ENCODE results near the gene MAP3K12.
A peak's percentile ranks its signal among the peaks of the same experiment; 100 is the strongest.

The MAP3K12 gene

GRCh38 chr12:53513712-53514410 lies 14.6 kb upstream of the MAP3K12 start:
- TF ChIP-seq EP300 (IDR thresholded peaks at IDR 0.05; ENCODE audit: borderline replicate concordance), result no peak
- TF ChIP-seq MAX (IDR thresholded peaks at IDR 0.05), result no peak
- TF ChIP-seq RAD21 (IDR thresholded peaks at IDR 0.05; ENCODE audit: low read depth), result no peak
- no peak for TF ChIP-seq CEBPB (IDR thresholded peaks at IDR 0.05)
- no peak for TF ChIP-seq TCF12 (IDR thresholded peaks at IDR 0.05; ENCODE audit: low read depth)
- no peak for TF ChIP-seq FOXM1 (IDR thresholded peaks at IDR 0.05; ENCODE audit: borderline replicate concordance, low read depth)
- no peak for TF ChIP-seq CREB1 (IDR thresholded peaks at IDR 0.05; ENCODE audit: low read depth)
- no peak for TF ChIP-seq TEAD4 (IDR thresholded peaks at IDR 0.05)
- TF ChIP-seq NFIC (IDR thresholded peaks at IDR 0.05), result no peak
- TF ChIP-seq EGR1 (IDR thresholded peaks at IDR 0.05), result no peak
- no peak for TF ChIP-seq USF1 (IDR thresholded peaks at IDR 0.05)
- TF ChIP-seq, protein P1, sequence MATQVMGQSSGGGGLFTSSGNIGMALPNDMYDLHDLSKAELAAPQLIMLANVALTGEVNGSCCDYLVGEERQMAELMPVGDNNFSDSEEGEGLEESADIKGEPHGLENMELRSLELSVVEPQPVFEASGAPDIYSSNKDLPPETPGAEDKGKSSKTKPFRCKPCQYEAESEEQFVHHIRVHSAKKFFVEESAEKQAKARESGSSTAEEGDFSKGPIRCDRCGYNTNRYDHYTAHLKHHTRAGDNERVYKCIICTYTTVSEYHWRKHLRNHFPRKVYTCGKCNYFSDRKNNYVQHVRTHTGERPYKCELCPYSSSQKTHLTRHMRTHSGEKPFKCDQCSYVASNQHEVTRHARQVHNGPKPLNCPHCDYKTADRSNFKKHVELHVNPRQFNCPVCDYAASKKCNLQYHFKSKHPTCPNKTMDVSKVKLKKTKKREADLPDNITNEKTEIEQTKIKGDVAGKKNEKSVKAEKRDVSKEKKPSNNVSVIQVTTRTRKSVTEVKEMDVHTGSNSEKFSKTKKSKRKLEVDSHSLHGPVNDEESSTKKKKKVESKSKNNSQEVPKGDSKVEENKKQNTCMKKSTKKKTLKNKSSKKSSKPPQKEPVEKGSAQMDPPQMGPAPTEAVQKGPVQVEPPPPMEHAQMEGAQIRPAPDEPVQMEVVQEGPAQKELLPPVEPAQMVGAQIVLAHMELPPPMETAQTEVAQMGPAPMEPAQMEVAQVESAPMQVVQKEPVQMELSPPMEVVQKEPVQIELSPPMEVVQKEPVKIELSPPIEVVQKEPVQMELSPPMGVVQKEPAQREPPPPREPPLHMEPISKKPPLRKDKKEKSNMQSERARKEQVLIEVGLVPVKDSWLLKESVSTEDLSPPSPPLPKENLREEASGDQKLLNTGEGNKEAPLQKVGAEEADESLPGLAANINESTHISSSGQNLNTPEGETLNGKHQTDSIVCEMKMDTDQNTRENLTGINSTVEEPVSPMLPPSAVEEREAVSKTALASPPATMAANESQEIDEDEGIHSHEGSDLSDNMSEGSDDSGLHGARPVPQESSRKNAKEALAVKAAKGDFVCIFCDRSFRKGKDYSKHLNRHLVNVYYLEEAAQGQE (IDR thresholded peaks at IDR 0.05; ENCODE audit: low read depth), result no peak
- no peak for TF ChIP-seq TAF1 (IDR thresholded peaks at IDR 0.05; ENCODE audit: low read depth)
- no peak for TF ChIP-seq ZBTB7A (IDR thresholded peaks at IDR 0.05; ENCODE audit: low read depth)
- TF ChIP-seq YY1 (IDR thresholded peaks at IDR 0.05; ENCODE audit: low read depth), result no peak

DNA sequence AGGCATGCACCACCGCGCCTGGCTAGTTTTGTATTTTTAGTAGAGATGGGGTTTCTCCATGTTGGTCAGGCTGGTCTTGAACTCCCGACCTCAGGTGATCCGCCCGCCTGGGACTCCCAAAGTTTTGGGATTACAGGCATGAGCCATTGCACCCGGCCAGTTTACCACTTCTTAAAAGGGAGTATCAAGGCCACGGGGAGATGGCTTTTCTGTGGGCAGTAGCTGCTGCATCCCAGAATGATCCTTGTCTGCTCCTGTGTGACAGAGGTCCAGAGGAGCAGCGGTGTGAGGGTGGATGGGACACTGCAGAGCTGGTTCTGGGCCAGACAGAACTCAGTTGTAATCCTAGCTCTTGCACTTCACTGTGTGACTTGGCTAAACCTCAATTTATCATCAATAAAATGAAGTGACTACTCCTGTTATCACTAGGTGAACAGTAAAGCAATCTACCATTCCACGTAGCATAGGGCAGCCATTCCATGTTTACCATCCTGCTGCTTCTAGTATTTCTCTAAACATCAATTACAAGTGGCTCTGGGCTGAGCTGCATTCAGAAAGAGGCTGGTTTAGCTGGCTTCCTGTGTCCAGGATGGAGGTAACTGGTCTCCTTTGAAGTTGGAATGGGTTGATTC lies 11.0 kb upstream of the MAP3K12 start:
- no peak for TF ChIP-seq EGR1 (IDR thresholded peaks at IDR 0.05)
- TF ChIP-seq NFIC (IDR thresholded peaks at IDR 0.05), result no peak
- TF ChIP-seq YY1 (IDR thresholded peaks at IDR 0.05; ENCODE audit: low read depth), result no peak
- TF ChIP-seq MAX (IDR thresholded peaks at IDR 0.05), result no peak

DNA sequence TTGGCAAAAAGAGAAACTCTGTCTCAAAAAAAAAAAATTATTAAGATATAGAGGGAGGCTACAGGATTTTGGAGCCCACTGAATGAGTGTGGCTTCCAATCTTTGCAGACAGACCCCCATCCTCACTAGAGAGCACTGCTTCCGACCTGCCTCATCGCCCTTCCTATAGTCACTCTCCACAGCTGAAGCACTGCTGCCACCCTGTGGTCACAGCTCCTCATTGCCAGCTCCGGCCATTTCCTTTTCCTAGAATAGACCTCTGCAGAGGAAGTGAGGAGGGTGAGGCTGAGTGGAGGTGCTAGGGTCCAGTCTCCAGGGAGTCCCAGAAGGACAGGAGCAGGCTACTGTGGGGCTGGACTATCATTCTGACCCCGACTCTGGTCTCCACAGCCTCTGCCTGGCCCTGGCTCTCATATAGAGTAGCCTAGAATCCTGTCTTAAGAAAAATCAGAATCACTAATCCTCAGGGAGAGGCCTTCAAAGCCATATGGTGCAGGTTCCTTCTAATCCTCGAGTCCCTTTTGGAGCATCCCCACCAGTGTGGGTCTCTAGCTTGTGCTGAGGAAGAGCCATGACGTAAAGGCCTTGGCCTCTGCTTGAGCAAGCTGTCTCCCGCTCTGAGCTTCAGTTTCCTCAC lies 9.4 kb upstream of the MAP3K12 start:
- TF ChIP-seq YY1 (IDR thresholded peaks at IDR 0.05; ENCODE audit: low read depth) (peak; percentile 82), TEAD4 (IDR thresholded peaks at IDR 0.05) (no peak), EP300 (IDR thresholded peaks at IDR 0.05; ENCODE audit: borderline replicate concordance) (no peak), RAD21 (IDR thresholded peaks at IDR 0.05; ENCODE audit: low read depth) (peak; percentile 97)
- TF ChIP-seq, protein P1 (IDR thresholded peaks at IDR 0.05; ENCODE audit: low read depth), result no peak

GRCh38 chr12:53507603-53507885 lies 8.3 kb upstream of the MAP3K12 start:
- TF ChIP-seq FOXM1 (IDR thresholded peaks at IDR 0.05; ENCODE audit: borderline replicate concordance, low read depth) (no peak), MAX (IDR thresholded peaks at IDR 0.05) (no peak), EGR1 (IDR thresholded peaks at IDR 0.05) (no peak), CEBPB (IDR thresholded peaks at IDR 0.05) (no peak), RAD21 (IDR thresholded peaks at IDR 0.05; ENCODE audit: low read depth) (no peak), NFIC (IDR thresholded peaks at IDR 0.05) (no peak), ZBTB7A (IDR thresholded peaks at IDR 0.05; ENCODE audit: low read depth) (no peak)

DNA sequence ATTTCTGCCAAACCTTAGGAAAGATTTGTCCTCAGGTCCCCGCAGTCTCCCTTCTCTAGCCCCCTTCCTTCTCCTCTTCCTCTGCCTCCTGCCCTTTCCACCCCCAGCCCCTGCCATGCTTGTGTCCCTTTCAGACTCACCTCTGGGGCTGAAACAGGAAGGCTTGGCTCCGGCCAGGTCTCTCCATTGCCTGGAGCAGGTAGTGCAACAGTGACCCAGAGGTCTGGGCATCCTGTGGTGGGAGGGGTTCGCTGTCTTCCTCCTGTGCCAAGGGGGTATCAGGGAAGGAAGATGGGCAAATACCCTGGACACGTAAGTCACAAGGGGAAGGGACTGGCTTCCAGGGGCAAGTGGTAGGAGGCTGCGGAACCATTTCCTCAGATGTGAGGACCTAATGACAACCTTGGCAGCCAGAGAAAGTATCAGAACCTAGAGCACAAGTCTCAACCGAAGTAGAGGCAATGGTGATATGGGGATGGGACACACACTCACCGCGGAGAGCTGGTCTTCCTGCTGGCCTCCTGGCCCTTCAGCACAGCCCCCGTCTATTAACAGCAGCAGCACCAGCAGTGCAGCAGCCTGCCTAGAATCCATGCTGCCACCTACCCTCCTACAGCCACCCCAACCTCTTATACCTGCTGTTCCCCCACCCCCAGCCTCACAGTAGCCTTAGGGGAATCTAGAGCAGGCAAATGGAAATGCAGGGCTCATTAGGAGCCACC lies 7.8 kb upstream of the MAP3K12 start, which contains the start of gene NPFF:
TSS of gene NPFF (minus strand) at position 604 of the 722 bp plus-strand sequence. CDS start at position 594, 10 bp downstream.
- TF ChIP-seq MAX (IDR thresholded peaks at IDR 0.05) (no peak), USF1 (IDR thresholded peaks at IDR 0.05) (no peak), EP300 (IDR thresholded peaks at IDR 0.05; ENCODE audit: borderline replicate concordance) (no peak), FOXM1 (IDR thresholded peaks at IDR 0.05; ENCODE audit: borderline replicate concordance, low read depth) (no peak), RAD21 (IDR thresholded peaks at IDR 0.05; ENCODE audit: low read depth) (no peak), TCF12 (IDR thresholded peaks at IDR 0.05; ENCODE audit: low read depth) (no peak), YY1 (IDR thresholded peaks at IDR 0.05; ENCODE audit: low read depth) (no peak), CEBPB (IDR thresholded peaks at IDR 0.05) (no peak), CREB1 (IDR thresholded peaks at IDR 0.05; ENCODE audit: low read depth) (no peak), TEAD4 (IDR thresholded peaks at IDR 0.05) (no peak), EGR1 (IDR thresholded peaks at IDR 0.05) (no peak), TAF1 (IDR thresholded peaks at IDR 0.05; ENCODE audit: low read depth) (no peak)
- TF ChIP-seq, protein P1 (IDR thresholded peaks at IDR 0.05; ENCODE audit: low read depth), result no peak

Data from Ishikawa (cell line).